GM12878 (cell line): ENCODE measurements around the gene PPIL6.

Experiments used
- POLR2A ChIP-seq: IDR thresholded peaks from 2 replicates; pipeline ENCODE4 v1.6.1; 2011; ENCODE audit warnings: low read depth, mild to moderate bottlenecking, low read length
- RAD21 ChIP-seq: IDR thresholded peaks from 2 replicates; pipeline ENCODE4 v1.6.1; 2011; ENCODE audit warnings: mild to moderate bottlenecking, low read depth, low read length, moderate library complexity; ENCODE audit not compliant: insufficient read depth
- SP1 ChIP-seq: IDR thresholded peaks from one replicate; pipeline ENCODE4 v1.6.1; 2011; ENCODE audit warnings: low read depth, low read length
- ZZZ3 ChIP-seq: IDR thresholded peaks from 2 replicates; pipeline ENCODE4 v1.6.1; 2011; ENCODE audit warnings: low read depth; ENCODE audit not compliant: control insufficient read depth, insufficient read length
- TF ChIP-seq, protein P1 (sequence below), 3 experiments: IDR thresholded peaks in 2 of 3; conservative IDR thresholded peaks in 1 of 3; 2 replicates each; pipeline ENCODE4 v1.5.1; 2011; ENCODE audit warnings: low read depth in 3 of 3, low read length in 3 of 3, mild to moderate bottlenecking in 3 of 3, control low read depth in 2 of 3, moderate library complexity in 2 of 3, inconsistent platforms in 1 of 3, mixed read lengths in 1 of 3; ENCODE audit not compliant: control insufficient read depth in 2 of 3, insufficient read depth in 1 of 3; ENCODE audit errors: extremely low read depth in 1 of 3
- TF ChIP-seq, protein P2 (sequence below): fragments of 450-650 bp; IDR thresholded peaks from 2 replicates; pipeline ENCODE4 v1.6.1; 2017; ENCODE audit warnings: mild to moderate bottlenecking

DNA sequence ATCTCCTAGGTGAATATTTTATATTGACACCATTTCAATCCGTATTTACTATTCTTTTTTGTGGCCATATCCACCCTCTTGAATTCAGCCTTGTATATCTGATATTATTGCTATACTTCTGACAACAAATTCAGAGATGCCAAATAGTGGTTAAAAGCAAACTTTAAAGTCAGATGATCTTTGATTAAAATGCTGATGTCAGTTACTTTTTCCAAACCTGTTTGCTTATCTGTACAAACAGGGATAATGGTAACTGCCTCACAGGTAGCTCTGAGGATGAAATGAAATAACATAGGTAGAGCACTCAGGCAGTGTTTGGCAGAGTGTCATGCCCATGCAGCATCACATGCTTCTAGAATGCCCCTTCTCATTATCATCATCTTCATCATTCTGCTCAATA, 19.2 kb downstream of the PPIL6 start:
- TF ChIP-seq, protein P1, sequence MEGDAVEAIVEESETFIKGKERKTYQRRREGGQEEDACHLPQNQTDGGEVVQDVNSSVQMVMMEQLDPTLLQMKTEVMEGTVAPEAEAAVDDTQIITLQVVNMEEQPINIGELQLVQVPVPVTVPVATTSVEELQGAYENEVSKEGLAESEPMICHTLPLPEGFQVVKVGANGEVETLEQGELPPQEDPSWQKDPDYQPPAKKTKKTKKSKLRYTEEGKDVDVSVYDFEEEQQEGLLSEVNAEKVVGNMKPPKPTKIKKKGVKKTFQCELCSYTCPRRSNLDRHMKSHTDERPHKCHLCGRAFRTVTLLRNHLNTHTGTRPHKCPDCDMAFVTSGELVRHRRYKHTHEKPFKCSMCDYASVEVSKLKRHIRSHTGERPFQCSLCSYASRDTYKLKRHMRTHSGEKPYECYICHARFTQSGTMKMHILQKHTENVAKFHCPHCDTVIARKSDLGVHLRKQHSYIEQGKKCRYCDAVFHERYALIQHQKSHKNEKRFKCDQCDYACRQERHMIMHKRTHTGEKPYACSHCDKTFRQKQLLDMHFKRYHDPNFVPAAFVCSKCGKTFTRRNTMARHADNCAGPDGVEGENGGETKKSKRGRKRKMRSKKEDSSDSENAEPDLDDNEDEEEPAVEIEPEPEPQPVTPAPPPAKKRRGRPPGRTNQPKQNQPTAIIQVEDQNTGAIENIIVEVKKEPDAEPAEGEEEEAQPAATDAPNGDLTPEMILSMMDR (IDR thresholded peaks at IDR 0.05 in 2 of 3, conservative IDR thresholded peaks at IDR 0.05 in 1 of 3; ENCODE audit: control insufficient read depth in 2 of 3, extremely low read depth in 1 of 3, insufficient read depth in 1 of 3, low read depth in 3 of 3, low read length in 3 of 3): no peak
- TF ChIP-seq, protein P2, sequence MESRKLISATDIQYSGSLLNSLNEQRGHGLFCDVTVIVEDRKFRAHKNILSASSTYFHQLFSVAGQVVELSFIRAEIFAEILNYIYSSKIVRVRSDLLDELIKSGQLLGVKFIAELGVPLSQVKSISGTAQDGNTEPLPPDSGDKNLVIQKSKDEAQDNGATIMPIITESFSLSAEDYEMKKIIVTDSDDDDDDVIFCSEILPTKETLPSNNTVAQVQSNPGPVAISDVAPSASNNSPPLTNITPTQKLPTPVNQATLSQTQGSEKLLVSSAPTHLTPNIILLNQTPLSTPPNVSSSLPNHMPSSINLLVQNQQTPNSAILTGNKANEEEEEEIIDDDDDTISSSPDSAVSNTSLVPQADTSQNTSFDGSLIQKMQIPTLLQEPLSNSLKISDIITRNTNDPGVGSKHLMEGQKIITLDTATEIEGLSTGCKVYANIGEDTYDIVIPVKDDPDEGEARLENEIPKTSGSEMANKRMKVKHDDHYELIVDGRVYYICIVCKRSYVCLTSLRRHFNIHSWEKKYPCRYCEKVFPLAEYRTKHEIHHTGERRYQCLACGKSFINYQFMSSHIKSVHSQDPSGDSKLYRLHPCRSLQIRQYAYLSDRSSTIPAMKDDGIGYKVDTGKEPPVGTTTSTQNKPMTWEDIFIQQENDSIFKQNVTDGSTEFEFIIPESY: no peak
- TF ChIP-seq POLR2A (no peak), RAD21 (no peak), ZZZ3 (no peak), SP1 (no peak)
